GM19395 (cell line): ENCODE results near the gene ADCY7.
"Not testable (repeated sequence)": the region's sequence is repeated elsewhere in the genome, so short reads cannot be mapped to it uniquely, and the experiment has no call there.

ENCODE experiments used
- ATAC-seq: cut with Tn5 transposase; IDR thresholded peaks from one replicate; pipeline ENCODE4 v1.9.1; 2021; ENCODE audit warnings: mild to moderate bottlenecking, moderate library complexity; ENCODE audit not compliant: unreplicated experiment

The ADCY7 gene

DNA sequence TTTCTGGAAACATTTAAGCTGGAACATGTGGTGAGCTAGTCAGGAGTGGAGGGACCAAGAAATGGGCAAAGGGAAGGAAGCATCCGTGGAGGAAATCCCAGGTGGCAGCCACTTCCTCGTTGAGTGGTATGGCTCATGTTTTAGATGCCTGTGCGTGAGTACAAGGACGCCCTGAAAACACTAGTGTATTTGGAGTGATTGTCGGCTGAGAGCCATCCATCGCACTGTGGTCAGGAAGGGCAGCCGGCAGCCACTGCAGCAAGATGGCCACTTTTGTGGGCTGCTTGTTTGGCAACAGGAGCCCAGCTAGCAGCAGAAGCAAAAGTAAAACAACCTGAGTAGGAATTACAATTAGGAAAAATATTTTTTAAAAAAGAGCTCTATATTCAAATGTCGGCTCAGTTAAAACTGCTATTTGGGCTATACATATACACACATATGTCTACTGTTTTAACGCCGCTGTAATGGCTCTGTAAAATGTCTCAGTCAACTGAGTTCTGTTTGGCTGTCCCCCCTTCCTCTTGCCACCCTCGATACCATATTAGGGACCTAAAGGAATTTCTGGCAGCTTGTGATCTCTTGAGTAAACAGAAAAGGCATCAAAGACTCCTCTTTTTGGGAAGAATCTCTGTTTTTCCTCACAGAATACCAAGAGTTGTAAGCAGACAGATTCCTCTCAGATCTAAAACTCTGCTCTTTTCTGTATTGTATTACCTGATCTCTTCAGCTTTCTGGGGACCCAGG, 63.3 kb downstream of the ADCY7 start:
- ATAC-seq = no peak

- ATAC-seq = no peak
Measured at GRCh38 chr16:50331570-50331969, 65.2 kb downstream of the ADCY7 start.

- ATAC-seq = no peak
Measured at GRCh38 chr16:50332599-50332998, 66.2 kb downstream of the ADCY7 start.

DNA sequence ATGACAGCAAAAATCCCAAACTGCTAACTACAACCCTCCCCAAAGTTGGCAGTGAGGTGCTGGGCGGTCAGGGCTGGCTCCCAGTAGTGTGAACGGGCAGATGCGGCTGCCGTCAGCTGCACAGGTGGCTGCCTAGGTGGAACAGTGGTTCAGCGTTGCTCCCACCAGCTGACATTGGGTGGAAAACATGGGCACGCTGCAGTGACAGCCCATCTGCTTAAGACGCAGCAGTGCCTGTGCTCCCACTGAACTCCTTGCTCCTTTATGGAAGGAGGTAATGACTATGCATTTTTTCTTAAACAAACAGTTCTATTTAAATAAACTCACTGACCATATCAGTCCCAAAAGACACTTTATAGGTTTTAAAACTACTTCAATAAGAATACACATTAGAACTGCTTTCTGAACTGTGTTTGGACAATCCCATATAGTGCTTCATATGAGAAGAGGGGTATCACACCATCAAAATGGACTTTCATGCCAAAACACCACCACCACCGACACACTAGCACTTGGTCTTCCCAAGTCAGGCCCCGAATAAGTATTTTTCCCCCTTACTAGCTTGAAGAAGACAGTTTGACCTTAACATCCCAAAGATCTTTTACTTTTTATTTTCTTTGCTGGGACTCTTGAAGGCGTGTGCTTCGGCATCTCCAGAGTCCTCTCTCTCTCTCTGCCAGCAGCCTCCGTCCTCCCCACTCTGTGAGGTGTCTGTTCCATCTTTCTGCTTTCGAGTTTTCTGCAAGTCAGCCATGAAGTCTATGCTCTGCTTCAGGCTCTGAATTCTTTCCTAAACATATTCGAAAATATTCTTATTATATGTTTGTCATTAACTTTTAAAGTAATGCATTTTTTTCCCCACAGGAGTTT, 68.0 kb downstream of the ADCY7 start:
- ATAC-seq = no peak

GRCh38 chr16:50335196-50335958, 69.0 kb downstream of the ADCY7 start:
- ATAC-seq = peak; percentile 75

GRCh38 chr16:50336884-50337283, 70.5 kb downstream of the ADCY7 start:
- no peak for ATAC-seq

DNA sequence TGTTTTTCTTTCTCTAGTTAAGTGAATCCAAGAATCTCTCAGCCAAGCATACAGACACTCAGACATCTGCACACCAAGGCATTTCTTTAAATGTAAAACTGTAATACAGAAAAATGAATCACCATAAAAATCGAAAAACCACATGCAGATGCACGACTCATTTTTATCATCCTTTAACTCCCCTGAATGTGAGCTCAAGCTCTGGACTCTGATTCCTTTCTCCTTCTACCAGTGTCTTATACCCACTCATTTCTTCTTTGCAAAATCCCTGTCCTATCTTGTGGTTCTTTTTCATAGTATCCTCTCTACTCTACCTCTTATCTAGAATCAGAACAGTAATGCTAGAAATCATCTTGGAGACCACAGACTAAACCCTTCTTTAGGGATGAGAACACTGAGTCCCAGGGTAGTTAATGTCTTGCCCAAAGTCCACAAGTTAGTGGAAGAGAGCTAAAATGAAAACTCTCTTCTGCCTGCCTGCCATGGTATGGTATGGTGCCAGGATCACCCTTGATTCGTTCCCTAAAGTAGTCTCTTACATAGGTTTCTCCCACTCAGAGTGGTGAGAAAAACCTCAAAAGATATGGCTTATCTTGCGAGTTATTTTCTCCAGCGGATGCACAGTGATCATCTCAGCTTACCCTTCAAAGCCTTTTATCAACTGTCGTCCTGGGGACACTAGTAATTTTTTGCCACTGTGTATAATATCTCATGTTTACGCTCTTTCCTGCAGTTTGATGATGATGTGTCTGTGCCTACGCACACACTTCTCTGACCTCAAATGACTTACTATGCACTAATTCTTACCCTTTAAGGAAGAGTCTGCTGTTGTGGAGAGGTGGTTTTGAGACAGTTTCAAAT, 72.2 kb downstream of the ADCY7 start:
- ATAC-seq = no peak

- ATAC-seq = no peak
Measured at GRCh38 chr16:50340578-50340977, 74.2 kb downstream of the ADCY7 start.

- ATAC-seq = not testable (repeated sequence)
Measured at GRCh38 chr16:50343566-50343965, 77.2 kb downstream of the ADCY7 start.

DNA sequence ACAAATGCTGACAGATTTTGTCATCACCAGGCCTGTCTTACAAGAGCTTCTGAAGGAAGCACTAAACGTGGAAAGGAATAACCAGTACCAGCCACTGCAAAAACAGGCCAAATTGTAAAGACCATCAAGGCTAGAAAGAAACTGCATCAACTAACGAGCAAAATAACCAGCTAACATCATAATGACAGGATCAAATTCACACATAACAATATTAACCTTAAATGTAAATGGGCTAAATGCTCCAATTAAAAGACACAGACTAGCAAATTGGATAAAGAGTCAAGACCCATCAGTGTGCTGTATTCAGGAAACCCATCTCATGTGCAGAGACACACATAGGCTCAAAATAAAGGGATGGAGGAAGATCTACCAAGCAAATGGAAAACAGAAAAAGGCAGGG, 78.9 kb downstream of the ADCY7 start:
- ATAC-seq = not testable (repeated sequence)

DNA sequence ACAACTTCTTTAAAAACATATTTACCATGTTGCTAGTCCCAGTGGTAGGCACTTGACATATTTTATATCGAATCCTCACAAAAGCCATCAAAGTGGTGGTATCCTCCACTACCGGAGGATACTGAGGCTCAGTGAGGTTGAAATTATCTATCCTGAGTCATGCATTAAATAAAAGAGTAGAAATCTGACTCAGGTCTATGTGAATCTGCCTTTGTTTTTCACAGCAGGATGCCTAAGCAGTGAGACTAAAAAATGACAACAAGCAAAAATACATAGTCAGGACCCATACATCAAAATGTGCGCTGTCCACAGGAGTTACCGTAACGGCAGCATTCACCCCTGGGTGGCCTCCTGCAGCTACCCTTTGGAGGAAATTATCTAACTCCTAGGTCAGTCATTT, 84.8 kb downstream of the ADCY7 start:
- ATAC-seq = no peak

DNA sequence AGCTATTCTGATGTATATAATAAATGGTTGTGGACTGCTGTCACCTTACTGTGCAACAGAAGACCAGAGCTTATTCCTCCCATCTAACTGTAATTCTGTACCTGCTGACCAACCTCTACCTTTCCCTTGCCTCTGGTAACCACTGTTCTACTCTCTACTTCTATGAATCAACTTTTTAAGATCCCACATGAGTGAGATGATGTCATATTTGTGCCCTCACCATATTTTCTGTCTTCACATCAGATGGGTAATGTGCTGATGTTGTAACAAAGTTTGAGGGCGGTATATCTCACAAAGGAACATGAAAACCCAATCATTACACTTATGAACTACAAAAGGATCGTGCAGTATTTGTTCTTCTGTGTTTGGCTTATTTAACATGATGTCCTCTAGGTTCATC, 85.6 kb downstream of the ADCY7 start:
- no peak for ATAC-seq

- ATAC-seq = no peak
Measured at GRCh38 chr16:50354082-50354481, 87.7 kb downstream of the ADCY7 start.

GRCh38 chr16:50354629-50355456, 88.5 kb downstream of the ADCY7 start:
- ATAC-seq = no peak

DNA sequence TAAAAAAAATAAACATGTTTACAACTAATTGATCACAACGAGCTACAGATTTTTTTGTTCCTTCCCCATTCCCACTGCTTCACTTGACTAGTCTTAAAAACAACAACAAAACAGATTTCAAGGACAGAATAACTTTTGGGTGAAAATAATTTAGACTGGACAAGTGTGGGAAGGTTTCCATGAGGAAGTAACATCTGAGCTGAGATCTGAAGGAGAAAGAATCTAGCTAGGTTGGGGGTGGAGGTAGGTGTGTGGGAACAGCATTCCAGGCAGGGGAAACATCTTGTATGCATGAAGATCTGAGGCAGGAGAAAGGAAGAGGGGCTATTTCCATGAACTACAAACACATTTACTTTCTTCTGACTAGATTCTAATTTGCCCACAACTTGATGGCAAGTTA, 93.3 kb downstream of the ADCY7 start:
- no peak for ATAC-seq

DNA sequence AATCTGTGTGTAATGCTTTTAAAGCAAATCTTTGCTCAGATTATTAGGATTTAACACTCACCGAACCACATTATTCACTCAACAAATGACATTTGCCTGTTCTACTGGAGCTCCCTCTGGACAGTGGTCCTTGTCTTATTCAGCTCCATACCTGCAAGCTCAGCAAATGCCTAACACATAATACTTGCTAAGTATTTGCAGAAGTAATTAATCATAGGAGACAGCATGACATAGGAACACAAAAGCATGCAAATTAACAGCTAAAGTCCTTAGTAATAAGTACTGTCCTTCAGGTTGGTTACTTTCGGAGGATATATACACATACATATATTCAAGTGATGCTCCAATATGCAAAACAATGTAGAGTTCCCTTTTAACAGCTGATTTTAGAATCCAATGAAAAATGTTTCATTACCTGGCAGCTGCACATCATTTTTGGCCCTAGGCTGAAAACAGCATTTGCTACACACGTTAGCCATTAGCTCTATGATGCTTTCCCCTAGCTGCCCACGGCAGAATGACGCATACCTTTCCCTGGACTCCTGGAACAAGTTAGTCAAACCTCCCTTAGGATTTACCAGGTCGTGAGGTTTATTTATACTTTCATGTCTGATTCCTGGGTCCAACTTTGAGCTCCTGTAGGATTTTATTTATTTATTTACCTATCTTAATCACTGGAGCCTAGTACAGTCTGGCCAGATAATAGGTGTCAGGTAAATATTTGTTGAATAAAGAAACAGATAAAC, 93.9 kb downstream of the ADCY7 start:
- ATAC-seq = no peak

GRCh38 chr16:50360779-50361178, 94.4 kb downstream of the ADCY7 start:
- ATAC-seq = no peak

- no peak for ATAC-seq
Measured at GRCh38 chr16:50363656-50364055, 97.3 kb downstream of the ADCY7 start.
